ENCODE data around the gene HTR2A. TPM values are rescaled to one million over a fixed set of nuclear protein-coding genes. Genes with fewer than 3 reads are reported as not detected.

HTR2A gene
- total RNA-seq, 1 experiment from 2014 or later, result not detected

- TF ChIP-seq, protein P1, sequence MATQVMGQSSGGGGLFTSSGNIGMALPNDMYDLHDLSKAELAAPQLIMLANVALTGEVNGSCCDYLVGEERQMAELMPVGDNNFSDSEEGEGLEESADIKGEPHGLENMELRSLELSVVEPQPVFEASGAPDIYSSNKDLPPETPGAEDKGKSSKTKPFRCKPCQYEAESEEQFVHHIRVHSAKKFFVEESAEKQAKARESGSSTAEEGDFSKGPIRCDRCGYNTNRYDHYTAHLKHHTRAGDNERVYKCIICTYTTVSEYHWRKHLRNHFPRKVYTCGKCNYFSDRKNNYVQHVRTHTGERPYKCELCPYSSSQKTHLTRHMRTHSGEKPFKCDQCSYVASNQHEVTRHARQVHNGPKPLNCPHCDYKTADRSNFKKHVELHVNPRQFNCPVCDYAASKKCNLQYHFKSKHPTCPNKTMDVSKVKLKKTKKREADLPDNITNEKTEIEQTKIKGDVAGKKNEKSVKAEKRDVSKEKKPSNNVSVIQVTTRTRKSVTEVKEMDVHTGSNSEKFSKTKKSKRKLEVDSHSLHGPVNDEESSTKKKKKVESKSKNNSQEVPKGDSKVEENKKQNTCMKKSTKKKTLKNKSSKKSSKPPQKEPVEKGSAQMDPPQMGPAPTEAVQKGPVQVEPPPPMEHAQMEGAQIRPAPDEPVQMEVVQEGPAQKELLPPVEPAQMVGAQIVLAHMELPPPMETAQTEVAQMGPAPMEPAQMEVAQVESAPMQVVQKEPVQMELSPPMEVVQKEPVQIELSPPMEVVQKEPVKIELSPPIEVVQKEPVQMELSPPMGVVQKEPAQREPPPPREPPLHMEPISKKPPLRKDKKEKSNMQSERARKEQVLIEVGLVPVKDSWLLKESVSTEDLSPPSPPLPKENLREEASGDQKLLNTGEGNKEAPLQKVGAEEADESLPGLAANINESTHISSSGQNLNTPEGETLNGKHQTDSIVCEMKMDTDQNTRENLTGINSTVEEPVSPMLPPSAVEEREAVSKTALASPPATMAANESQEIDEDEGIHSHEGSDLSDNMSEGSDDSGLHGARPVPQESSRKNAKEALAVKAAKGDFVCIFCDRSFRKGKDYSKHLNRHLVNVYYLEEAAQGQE (IDR thresholded peaks at IDR 0.05; ENCODE audit: low read depth), result no peak
- TF ChIP-seq SP1 (IDR thresholded peaks at IDR 0.05; ENCODE audit: low read depth), result no peak
- no peak for TF ChIP-seq POLR2AphosphoS5 (IDR thresholded peaks at IDR 0.05; ENCODE audit: low read depth, low read length)
- no peak for TF ChIP-seq ZNF274 (IDR thresholded peaks at IDR 0.05; ENCODE audit: low read depth, low read length)
- no peak for TF ChIP-seq ZFX (IDR thresholded peaks at IDR 0.05)
- no peak for TF ChIP-seq SRF (IDR thresholded peaks at IDR 0.05; ENCODE audit: low read depth)
- no peak for TF ChIP-seq MAX (IDR thresholded peaks at IDR 0.05)
- TF ChIP-seq, protein P2, sequence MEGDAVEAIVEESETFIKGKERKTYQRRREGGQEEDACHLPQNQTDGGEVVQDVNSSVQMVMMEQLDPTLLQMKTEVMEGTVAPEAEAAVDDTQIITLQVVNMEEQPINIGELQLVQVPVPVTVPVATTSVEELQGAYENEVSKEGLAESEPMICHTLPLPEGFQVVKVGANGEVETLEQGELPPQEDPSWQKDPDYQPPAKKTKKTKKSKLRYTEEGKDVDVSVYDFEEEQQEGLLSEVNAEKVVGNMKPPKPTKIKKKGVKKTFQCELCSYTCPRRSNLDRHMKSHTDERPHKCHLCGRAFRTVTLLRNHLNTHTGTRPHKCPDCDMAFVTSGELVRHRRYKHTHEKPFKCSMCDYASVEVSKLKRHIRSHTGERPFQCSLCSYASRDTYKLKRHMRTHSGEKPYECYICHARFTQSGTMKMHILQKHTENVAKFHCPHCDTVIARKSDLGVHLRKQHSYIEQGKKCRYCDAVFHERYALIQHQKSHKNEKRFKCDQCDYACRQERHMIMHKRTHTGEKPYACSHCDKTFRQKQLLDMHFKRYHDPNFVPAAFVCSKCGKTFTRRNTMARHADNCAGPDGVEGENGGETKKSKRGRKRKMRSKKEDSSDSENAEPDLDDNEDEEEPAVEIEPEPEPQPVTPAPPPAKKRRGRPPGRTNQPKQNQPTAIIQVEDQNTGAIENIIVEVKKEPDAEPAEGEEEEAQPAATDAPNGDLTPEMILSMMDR (IDR thresholded peaks at IDR 0.05 in 2 of 3, conservative IDR thresholded peaks at IDR 0.05 in 1 of 3; ENCODE audit: borderline replicate concordance in 1 of 3, insufficient read depth in 1 of 3, low read depth in 2 of 3, low read length in 2 of 3), result no peak
- TF ChIP-seq CEBPB (IDR thresholded peaks at IDR 0.05; ENCODE audit: low read depth), result no peak
- no peak for TF ChIP-seq FOSL1 (IDR thresholded peaks at IDR 0.05; ENCODE audit: low read depth)
- no peak for TF ChIP-seq YY1 (IDR thresholded peaks at IDR 0.05; ENCODE audit: extremely low read depth, insufficient replicate concordance, low read depth, low read length)
- TF ChIP-seq EZH2 (IDR thresholded peaks at IDR 0.05), result no peak
- no peak for TF ChIP-seq EZH2phosphoT487 (IDR thresholded peaks at IDR 0.05; ENCODE audit: borderline replicate concordance)
- TF ChIP-seq CBX3 (IDR thresholded peaks at IDR 0.05; ENCODE audit: low read depth), result no peak
- TF ChIP-seq ELF1 (IDR thresholded peaks at IDR 0.05; ENCODE audit: borderline replicate concordance, low read depth), result no peak
- no peak for TF ChIP-seq TCF7L2 (IDR thresholded peaks at IDR 0.05; ENCODE audit: borderline replicate concordance, extremely low read depth, insufficient read depth, insufficient read length)
- no peak for TF ChIP-seq EGR1 (IDR thresholded peaks at IDR 0.05; ENCODE audit: low read depth)
- no peak for TF ChIP-seq POLR2A (IDR thresholded peaks at IDR 0.05; ENCODE audit: borderline replicate concordance, extremely low read depth, insufficient read depth, insufficient read length)
- TF ChIP-seq RAD21 (IDR thresholded peaks at IDR 0.05; ENCODE audit: low read depth), result no peak
- Histone ChIP-seq H3K79me2 (ENCODE audit: insufficient read depth, low read length) (no peaks in the 10 kb centered on the region), H3K9me2 (ENCODE audit: insufficient read depth) (no peaks in the 10 kb centered on the region), H3K4me1 (ENCODE audit: control insufficient read depth in 1 of 2, insufficient read depth in 2 of 2, low read length in 2 of 2) (no peaks in the 10 kb centered on the region), H4K20me1 (ENCODE audit: insufficient read depth) (no peaks in the 10 kb centered on the region), H3K27me3 (ENCODE audit: insufficient read depth, low read length) (peaks cover 69% of the 10 kb centered on the region), H3K4me3 (replicated peaks in 1 of 2; ENCODE audit: low read depth in 1 of 2, low read length in 2 of 2) (no peak overlapping the region), H3K36me3 (ENCODE audit: control insufficient read depth in 1 of 2, insufficient read depth in 2 of 2, low read length in 2 of 2) (no peaks in the 10 kb centered on the region), H3K9ac (ENCODE audit: low read length) (no peak overlapping the region), H3K4me2 (ENCODE audit: low read length) (no peak overlapping the region), H3K9me3 (ENCODE audit: control insufficient read depth in 1 of 2, insufficient read depth in 1 of 2, low read depth in 1 of 2, low read length in 2 of 2) (no peaks in the 10 kb centered on the region), H2AFZ (ENCODE audit: low read depth, low read length, poor library complexity, severe bottlenecking) (no peak overlapping the region), H3K27ac (ENCODE audit: low read depth, low read length) (no peak overlapping the region)
- intact Hi-C loops (cut with micrococcal nuclease), result no loop called here
- ChIA-PET POLR2A (no interaction called here), CTCF (no interaction called here), RAD21 (ENCODE audit: low non-redundant PET in 1 of 2, low total read pairs in 2 of 2, uncharacterized antibody in 2 of 2, unreplicated experiment in 2 of 2) (no interaction called here)
- ATAC-seq (no peak), DNase-seq (ENCODE audit: low read depth, low spot score) (no peak)
- no TSS peak for BruUV-seq (replicated peaks)
Observed at GRCh38 chr13:46874006-46874405, 22.8 kb downstream of the HTR2A start.
